ENCODE data around the gene SEC62. TPM values are rescaled to one million over a fixed set of nuclear protein-coding genes. Genes with fewer than 3 reads are reported as not detected.

SEC62 gene
- total and polyA plus RNA-seq, 2 experiments from 2014 or later = 23.6 to 306 TPM

- Histone ChIP-seq H2AFZ (no peak overlapping the region), H3K27ac (ENCODE audit: low read depth) (no peak overlapping the region), H4K20me1 (replicated peaks; ENCODE audit: insufficient read depth) (no peaks in the 10 kb centered on the region; the same call in 1 of the 2 replicates), H3K27me3 (ENCODE audit: insufficient read depth) (no peaks in the 10 kb centered on the region), H3K4me3 (no peak overlapping the region), H3K4me1 (ENCODE audit: insufficient read depth) (peaks cover 16% of the 10 kb centered on the region), H3K4me2 (no peak overlapping the region), H3K79me2 (replicated peaks; ENCODE audit: insufficient read depth) (peaks cover 29% of the 10 kb centered on the region; the same call in 1 of the 2 replicates), H3K36me3 (ENCODE audit: insufficient read depth) (no peaks in the 10 kb centered on the region; the same call in 1 of the 2 replicates), H3F3A (replicated peaks; ENCODE audit: low read depth) (peaks cover 3% of the 10 kb centered on the region; the same call in 1 of the 2 replicates), H3K9me2 (ENCODE audit: insufficient read depth) (no peaks in the 10 kb centered on the region)
- Mint-ChIP-seq H3K36me3 (ENCODE audit: low read depth) (peaks cover 9% of the 10 kb centered on the region; the same call in 2 of the 3 replicates), H3K27me3 (ENCODE audit: insufficient read depth, low read depth, poor library complexity) (peaks cover 3% of the 10 kb centered on the region), H3K4me1 (peaks cover 30% of the 10 kb centered on the region), H3K9me3 (no peaks in the 10 kb centered on the region), H3K4me3 (no peak overlapping the region), H3K27ac (no peak overlapping the region; the same call in 1 of the 2 replicates)
- ATAC-seq = no peak
- no peak for DNase-seq (ENCODE audit: low spot score)
- no peak for TF ChIP-seq STAT1 (IDR thresholded peaks at IDR 0.05; ENCODE audit: unreplicated experiment)
- no peak for TF ChIP-seq ZNF331 (CRISPR knock-in tag; IDR thresholded peaks at IDR 0.05; ENCODE audit: low read depth)
- TF ChIP-seq EZH2 (IDR thresholded peaks at IDR 0.05; ENCODE audit: low read depth, unreplicated experiment) = no peak
- TF ChIP-seq CREB1 (CRISPR knock-in tag; IDR thresholded peaks at IDR 0.05; ENCODE audit: low read depth) = no peak
- TF ChIP-seq CTCF (conservative IDR thresholded peaks at IDR 0.05; ENCODE audit: low read depth in 2 of 2) = no peak
- no peak for TF ChIP-seq ZNF462 (CRISPR knock-in tag; IDR thresholded peaks at IDR 0.05)
These were observed 78.2 kb downstream of the SEC62 start for GRCh38 chr3:170044795-170045244.

Measured in GM23338 (cell line).